ENCODE results near the gene MESD.

MESD gene

GRCh38 chr15:80936288-80937078 is 53.1 kb downstream of the MESD start:
- DNase-seq (ENCODE audit: low read depth), result no peak

- no peak for DNase-seq (ENCODE audit: low read depth)
Measured at GRCh38 chr15:80934761-80935221, 54.8 kb downstream of the MESD start.

GRCh38 chr15:80932989-80933388 is 56.6 kb downstream of the MESD start:
- DNase-seq (ENCODE audit: low read depth), result no peak

GRCh38 chr15:80932513-80932815 is 57.2 kb downstream of the MESD start:
- no peak for DNase-seq (ENCODE audit: low read depth)

GRCh38 chr15:80931721-80932512 is 57.7 kb downstream of the MESD start:
- DNase-seq (ENCODE audit: low read depth), result no peak

GRCh38 chr15:80931191-80931590 is 58.4 kb downstream of the MESD start:
- no peak for DNase-seq (ENCODE audit: low read depth)

GRCh38 chr15:80929689-80930088 is 59.9 kb downstream of the MESD start:
- no peak for DNase-seq (ENCODE audit: low read depth)

- DNase-seq (ENCODE audit: low read depth), result no peak
Measured at GRCh38 chr15:80929225-80929624, 60.4 kb downstream of the MESD start.

- no peak for DNase-seq (ENCODE audit: low read depth)
Measured at GRCh38 chr15:80926126-80926525, 63.5 kb downstream of the MESD start.

GRCh38 chr15:80925597-80926059 is 64.0 kb downstream of the MESD start:
- DNase-seq (ENCODE audit: low read depth), result no peak

- DNase-seq (ENCODE audit: low read depth), result no peak
Measured at GRCh38 chr15:80924278-80924677, 65.3 kb downstream of the MESD start.

- no peak for DNase-seq (ENCODE audit: low read depth)
Measured at GRCh38 chr15:80923668-80924067, 66.0 kb downstream of the MESD start.

GRCh38 chr15:80921736-80922410 is 67.7 kb downstream of the MESD start:
- DNase-seq (ENCODE audit: low read depth), result no peak

GRCh38 chr15:80920271-80920699 is 69.3 kb downstream of the MESD start:
- no peak for DNase-seq (ENCODE audit: low read depth)

- DNase-seq (ENCODE audit: low read depth), result no peak
Measured at GRCh38 chr15:80918196-80918783, 71.3 kb downstream of the MESD start.

- no peak for DNase-seq (ENCODE audit: low read depth)
Measured at GRCh38 chr15:80916056-80916455, 73.6 kb downstream of the MESD start.

- DNase-seq (ENCODE audit: low read depth), result no peak
Measured at GRCh38 chr15:80915472-80915871, 74.1 kb downstream of the MESD start.

GRCh38 chr15:80913541-80913940 is 76.1 kb downstream of the MESD start:
- DNase-seq (ENCODE audit: low read depth), result no peak

GRCh38 chr15:80912673-80913072 is 76.9 kb downstream of the MESD start:
- DNase-seq (ENCODE audit: low read depth), result no peak

- DNase-seq (ENCODE audit: low read depth), result no peak
Measured at GRCh38 chr15:80911821-80912220, 77.8 kb downstream of the MESD start.

GRCh38 chr15:80906159-80906766 is 83.4 kb downstream of the MESD start:
- no peak for DNase-seq (ENCODE audit: low read depth)

- DNase-seq (ENCODE audit: low read depth), result no peak
Measured at GRCh38 chr15:80904998-80905397, 84.6 kb downstream of the MESD start.
